A549 (cell line): ENCODE data around the gene SELENOP. TPM values are rescaled to one million over a fixed set of nuclear protein-coding genes. Genes with fewer than 3 reads are reported as not detected.
"Not testable (repeated sequence)": the region's sequence is repeated elsewhere in the genome, so short reads cannot be mapped to it uniquely, and the experiment has no call there.

Experiments
- ATAC-seq, 2 experiments: fragments of 200-7000 bp in 1 of 2; fragments of >200 bp in 1 of 2; cut with Nextera tagmentation in 1 of 2; cut with Tn5 transposase in 1 of 2; 3 replicates each; pipeline versions ENCODE4 v1.8.0 to v1.9.1; 2018 to 2020; ENCODE audit warnings: mild to moderate bottlenecking in 1 of 2, moderate library complexity in 1 of 2
- CTCF ChIA-PET: fragments of 300-600 bp; sonication (Branson Sonifier 250); formaldehyde crosslinking; extraction: SDS; loops from one replicate; lab custom pipeline; 2021; ENCODE audit warnings: antibody characterized with exemption, inconsistent platforms; lab: Yijun Ruan, JAX
- POLR2A ChIA-PET: fragments of 350-600 bp; formaldehyde crosslinking; extraction: SDS; loops from one replicate; lab custom pipeline; 2021; ENCODE audit warnings: antibody characterized with exemption, inconsistent platforms; lab: Yijun Ruan, JAX
- DNase-seq, 2 experiments: peaks; one replicate each; pipeline versions ENCODE4 v3.0.0 to v3.0.0-alpha.2; 2011 to 2016; ENCODE audit warnings: low read depth in 1 of 2, low spot score in 1 of 2
- FAIRE-seq: peaks from 2 replicates; lab custom pipeline; 2011; peaks lifted over from hg19 to GRCh38; lab: Jason Lieb, UNC
- H3K27ac ChIP-seq, 2 experiments: fragments of >200 bp; sonication (Bioruptor Twin); formaldehyde crosslinking; 3 replicates each; pipeline ENCODE4 v1.5.1; 2016 to 2017
- H3K4me1 ChIP-seq: fragments of >200 bp; sonication (Bioruptor Twin); formaldehyde crosslinking; 3 replicates; pipeline ENCODE4 v1.6.1; 2016
- H3K4me2 ChIP-seq: fragments of >200 bp; sonication (Bioruptor Twin); formaldehyde crosslinking; 3 replicates; pipeline ENCODE4 v1.6.1; 2016
- H3K4me3 ChIP-seq: fragments of >200 bp; sonication (Bioruptor Twin); formaldehyde crosslinking; 3 replicates; pipeline ENCODE4 v1.5.1; 2016
- H3K9me3 ChIP-seq: fragments of >200 bp; sonication (Bioruptor Twin); formaldehyde crosslinking; 3 replicates; pipeline ENCODE4 v1.6.1; 2016
- BCL3 ChIP-seq: fragments of >200 bp; sonication (Bioruptor Twin); formaldehyde crosslinking; IDR thresholded peaks from 3 replicates; pipeline ENCODE4 v1.6.1; 2016
- CBX8 ChIP-seq: fragments of 200-600 bp; sonication (generic); IDR thresholded peaks from 2 replicates; pipeline ENCODE4 v1.6.1; 2016
- CEBPB ChIP-seq, 2 experiments: fragments of >200 bp in 1 of 2; sonication (Bioruptor Twin) in 1 of 2; formaldehyde crosslinking in 1 of 2; IDR thresholded peaks; 2 replicates each; pipeline ENCODE4 v1.6.1; 2012 to 2016
- EHF ChIP-seq: fragments of 250-450 bp; sonication (Bioruptor Pico); IDR thresholded peaks from 2 replicates; pipeline ENCODE4 v1.5.0; 2020; ENCODE audit warnings: mild to moderate bottlenecking
- FOSL2 ChIP-seq, 2 experiments: fragments of 450-650 bp in 1 of 2; fragments of >200 bp in 1 of 2; sonication (Bioruptor Twin) in 1 of 2; formaldehyde crosslinking; IDR thresholded peaks; 2 replicates each; pipeline versions ENCODE4 v1.5.0 to v1.6.1; 2016 to 2020; ENCODE audit warnings: mild to moderate bottlenecking in 1 of 2, moderate library complexity in 1 of 2
- HDAC2 ChIP-seq: fragments of 200-600 bp; sonication (generic); IDR thresholded peaks from 2 replicates; pipeline ENCODE4 v1.6.1; 2016
- HEYL ChIP-seq: fragments of 250-450 bp; sonication (Bioruptor Pico); IDR thresholded peaks from 2 replicates; pipeline ENCODE4 v1.8.0; 2021; ENCODE audit warnings: mild to moderate bottlenecking, moderate library complexity
- HOXB13 ChIP-seq: fragments of 250-450 bp; sonication (Bioruptor Pico); IDR thresholded peaks from 2 replicates; pipeline ENCODE4 v1.5.0; 2020; ENCODE audit warnings: low read depth, mild to moderate bottlenecking, moderate library complexity
- JUN ChIP-seq, 2 experiments: fragments of >200 bp; sonication (Bioruptor Twin); formaldehyde crosslinking; IDR thresholded peaks; 2 replicates in 1 of 2; 3 replicates in 1 of 2; pipeline ENCODE4 v1.6.1; 2016 to 2017
- JUNB ChIP-seq: fragments of >200 bp; sonication (Bioruptor Twin); formaldehyde crosslinking; IDR thresholded peaks from 2 replicates; pipeline ENCODE4 v1.6.1; 2016
- MAZ ChIP-seq: fragments of 150-350 bp; IDR thresholded peaks from 2 replicates; pipeline ENCODE4 v1.6.1; 2014; ENCODE audit warnings: antibody characterized with exemption, low read depth, low read length, borderline replicate concordance
- PBX3 ChIP-seq: IDR thresholded peaks from 2 replicates; pipeline ENCODE4 v1.6.1; 2012
- PHF8 ChIP-seq: fragments of 200-600 bp; sonication (generic); IDR thresholded peaks from 2 replicates; pipeline ENCODE4 v1.6.1; 2016; ENCODE audit warnings: low read depth, mild to moderate bottlenecking, antibody characterized with exemption, moderate library complexity, borderline replicate concordance
- RNF2 ChIP-seq: fragments of 200-600 bp; sonication (generic); IDR thresholded peaks from 2 replicates; pipeline ENCODE4 v1.6.1; 2016; ENCODE audit warnings: low read depth, mild to moderate bottlenecking, antibody characterized with exemption, moderate library complexity, borderline replicate concordance
- SREBF2 ChIP-seq: fragments of 450-650 bp; IDR thresholded peaks from 2 replicates; pipeline ENCODE4 v1.6.1; 2014; ENCODE audit warnings: mild to moderate bottlenecking, moderate library complexity
- TP53 ChIP-seq: fragments of 250-450 bp; sonication (Bioruptor Pico); IDR thresholded peaks from 2 replicates; pipeline ENCODE4 v1.5.0; 2021; ENCODE audit warnings: mild to moderate bottlenecking, moderate library complexity
- ZC3H11A ChIP-seq: fragments of 450-650 bp; IDR thresholded peaks from 2 replicates; pipeline ENCODE4 v1.6.1; 2014; ENCODE audit warnings: antibody characterized with exemption, mild to moderate bottlenecking
- ZFP36 ChIP-seq: fragments of 450-650 bp; IDR thresholded peaks from 2 replicates; pipeline ENCODE4 v1.6.1; 2014; ENCODE audit warnings: borderline replicate concordance; ENCODE audit not compliant: partially characterized antibody
- ZNF302 ChIP-seq: fragments of 250-450 bp; sonication (Bioruptor Pico); IDR thresholded peaks from 2 replicates; pipeline ENCODE4 v1.9.0; 2021; ENCODE audit warnings: inconsistent platforms, mild to moderate bottlenecking, moderate library complexity
- ZSCAN20 ChIP-seq: fragments of 250-450 bp; sonication (Bioruptor Pico); IDR thresholded peaks from 2 replicates; pipeline ENCODE4 v1.8.0; 2022; ENCODE audit warnings: mild to moderate bottlenecking, moderate library complexity
- WGBS: methylation state at CpG from one replicate; pipeline ENCODE4 v1.1.6; 2017; ENCODE audit errors: missing lambda C conversion rate; 5-methylcytosine and 5-hydroxymethylcytosine counted together
- polyA plus RNA-seq, 4 experiments: library from polyadenylated mRNA; depleted of rRNA in 3 of 4; stranded (reverse); fragments of >200 nt; fragmentation: RNase III in 1 of 4; extraction: RNeasy Plus Mini Kit Qiagen cat#74134 plus additional on column Dnase treatment in 1 of 4; gene quantifications; 2 replicates in 3 of 4; 3 replicates in 1 of 4; pipeline ENCODE4 v1.2.3, GENCODE V29; 2011 to 2017
- TF ChIP-seq, protein P1 (sequence below): IDR thresholded peaks from 2 replicates; pipeline ENCODE4 v1.6.1; 2012; ENCODE audit warnings: low read depth, borderline replicate concordance
- TF ChIP-seq, protein P2 (sequence below): fragments of 150-350 bp; IDR thresholded peaks from 2 replicates; pipeline ENCODE4 v1.6.1; 2014; ENCODE audit warnings: low read depth, mild to moderate bottlenecking, low read length
- TF ChIP-seq, protein P3 (sequence below): fragments of >200 bp; sonication (Bioruptor Twin); formaldehyde crosslinking; IDR thresholded peaks from 3 replicates; pipeline ENCODE4 v1.5.1; 2016

The SELENOP gene
- polyA plus RNA-seq, 2 of the 4 experiments (the other 2 are of a cell fraction), result 0.17 to 0.96 TPM

GRCh38 chr5:42851481-42851880, 39.8 kb upstream of the SELENOP start:
- TF ChIP-seq JUN (IDR thresholded peaks at IDR 0.05) (no peak), MAZ (no peak), TP53 (CRISPR knock-in tag) (no peak), PBX3 (no peak), EHF (no peak), FOSL2 (IDR thresholded peaks at IDR 0.05) (no peak), FOSL2 (CRISPR knock-in tag; IDR thresholded peaks at IDR 0.05) (no peak)
- TF ChIP-seq, protein P1, sequence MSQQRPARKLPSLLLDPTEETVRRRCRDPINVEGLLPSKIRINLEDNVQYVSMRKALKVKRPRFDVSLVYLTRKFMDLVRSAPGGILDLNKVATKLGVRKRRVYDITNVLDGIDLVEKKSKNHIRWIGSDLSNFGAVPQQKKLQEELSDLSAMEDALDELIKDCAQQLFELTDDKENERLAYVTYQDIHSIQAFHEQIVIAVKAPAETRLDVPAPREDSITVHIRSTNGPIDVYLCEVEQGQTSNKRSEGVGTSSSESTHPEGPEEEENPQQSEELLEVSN, result no peak
- ChIA-PET CTCF (no interaction called here), POLR2A (no interaction called here)
- no peak for DNase-seq
- no peak for FAIRE-seq
- Histone ChIP-seq H3K4me3 (no peak overlapping the region), H3K4me2 (no peak overlapping the region), H3K4me1 (no peaks in the 10 kb centered on the region), H3K9me3 (no peaks in the 10 kb centered on the region), H3K27ac (no peak overlapping the region)
- 60% methylated on average over 6 of the region's 6 CpGs for WGBS
- no peak for ATAC-seq

DNA sequence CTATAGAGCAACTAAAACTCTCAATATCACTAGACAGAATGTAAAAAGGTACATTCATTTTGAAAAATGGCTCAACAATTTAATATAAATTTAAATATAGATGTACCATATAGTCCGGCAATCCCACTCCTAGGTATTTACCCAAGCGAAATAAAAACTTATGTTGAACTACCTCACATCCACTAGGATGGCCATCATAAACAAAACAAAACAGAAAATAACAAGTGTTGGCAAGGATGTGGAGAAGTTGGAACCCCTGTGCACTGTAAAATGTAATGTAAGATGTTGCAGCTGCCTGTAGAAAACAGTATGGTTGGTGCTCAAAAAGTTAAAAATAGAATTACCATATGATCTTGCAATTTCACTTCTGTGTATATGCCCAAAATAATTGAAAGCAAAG, 36.9 kb upstream of the SELENOP start:
- H3K4me1 ChIP-seq, result no peaks in the 10 kb centered on the region
- no peak for ATAC-seq
- 80% methylated on average over 2 of the region's 2 CpGs for WGBS
- no peaks in the 10 kb centered on the region for H3K9me3 ChIP-seq
- no peak for DNase-seq
- H3K4me3 ChIP-seq, result no peak overlapping the region
- FAIRE-seq, result no peak
- ChIA-PET CTCF (interaction anchor here (1.2 kb wide), 1 partner anchor 191 kb away, joined by 3 read pairs; no protein-coding TSS in a partner anchor), POLR2A (no interaction called here)
- no peak overlapping the region for H3K4me2 ChIP-seq
- no peak overlapping the region for H3K27ac ChIP-seq
- TF ChIP-seq, protein P2, sequence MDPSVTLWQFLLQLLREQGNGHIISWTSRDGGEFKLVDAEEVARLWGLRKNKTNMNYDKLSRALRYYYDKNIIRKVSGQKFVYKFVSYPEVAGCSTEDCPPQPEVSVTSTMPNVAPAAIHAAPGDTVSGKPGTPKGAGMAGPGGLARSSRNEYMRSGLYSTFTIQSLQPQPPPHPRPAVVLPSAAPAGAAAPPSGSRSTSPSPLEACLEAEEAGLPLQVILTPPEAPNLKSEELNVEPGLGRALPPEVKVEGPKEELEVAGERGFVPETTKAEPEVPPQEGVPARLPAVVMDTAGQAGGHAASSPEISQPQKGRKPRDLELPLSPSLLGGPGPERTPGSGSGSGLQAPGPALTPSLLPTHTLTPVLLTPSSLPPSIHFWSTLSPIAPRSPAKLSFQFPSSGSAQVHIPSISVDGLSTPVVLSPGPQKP, result no peak
- TF ChIP-seq ZNF302 (CRISPR knock-in tag) (no peak), ZFP36 (no peak), FOSL2 (IDR thresholded peaks at IDR 0.05) (no peak), FOSL2 (CRISPR knock-in tag; IDR thresholded peaks at IDR 0.05) (no peak), HEYL (CRISPR knock-in tag) (no peak), RNF2 (no peak), HOXB13 (CRISPR knock-in tag) (no peak), ZSCAN20 (CRISPR knock-in tag) (no peak), PHF8 (no peak), BCL3 (no peak), JUN (IDR thresholded peaks at IDR 0.05) (no peak), CEBPB (IDR thresholded peaks at IDR 0.05) (no peak), TP53 (CRISPR knock-in tag) (no peak), JUNB (no peak), CBX8 (no peak), HDAC2 (no peak), SREBF2 (no peak), ZC3H11A (no peak)
- TF ChIP-seq, protein P3, sequence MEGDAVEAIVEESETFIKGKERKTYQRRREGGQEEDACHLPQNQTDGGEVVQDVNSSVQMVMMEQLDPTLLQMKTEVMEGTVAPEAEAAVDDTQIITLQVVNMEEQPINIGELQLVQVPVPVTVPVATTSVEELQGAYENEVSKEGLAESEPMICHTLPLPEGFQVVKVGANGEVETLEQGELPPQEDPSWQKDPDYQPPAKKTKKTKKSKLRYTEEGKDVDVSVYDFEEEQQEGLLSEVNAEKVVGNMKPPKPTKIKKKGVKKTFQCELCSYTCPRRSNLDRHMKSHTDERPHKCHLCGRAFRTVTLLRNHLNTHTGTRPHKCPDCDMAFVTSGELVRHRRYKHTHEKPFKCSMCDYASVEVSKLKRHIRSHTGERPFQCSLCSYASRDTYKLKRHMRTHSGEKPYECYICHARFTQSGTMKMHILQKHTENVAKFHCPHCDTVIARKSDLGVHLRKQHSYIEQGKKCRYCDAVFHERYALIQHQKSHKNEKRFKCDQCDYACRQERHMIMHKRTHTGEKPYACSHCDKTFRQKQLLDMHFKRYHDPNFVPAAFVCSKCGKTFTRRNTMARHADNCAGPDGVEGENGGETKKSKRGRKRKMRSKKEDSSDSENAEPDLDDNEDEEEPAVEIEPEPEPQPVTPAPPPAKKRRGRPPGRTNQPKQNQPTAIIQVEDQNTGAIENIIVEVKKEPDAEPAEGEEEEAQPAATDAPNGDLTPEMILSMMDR, result no peak

DNA sequence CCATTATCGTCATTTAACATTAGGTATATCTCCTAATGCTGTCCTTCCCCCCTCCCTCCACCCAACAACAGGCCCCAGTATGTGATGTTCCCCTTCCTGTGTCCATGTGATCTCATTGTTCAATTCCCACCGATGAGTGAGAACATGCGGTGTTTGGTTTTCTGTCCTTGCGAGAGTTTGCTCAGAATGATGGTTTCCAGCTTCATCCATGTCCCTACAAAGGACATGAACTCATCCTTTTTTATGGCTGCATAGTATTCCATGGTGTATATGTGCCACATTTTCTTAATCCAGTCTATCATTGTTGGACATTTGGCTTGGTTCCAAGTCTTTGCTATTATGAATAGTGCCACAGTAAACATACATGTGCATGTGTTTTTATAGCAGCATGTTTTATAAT, 32.7 kb upstream of the SELENOP start:
- CTCF ChIA-PET, result not testable (repeated sequence)

More for the DNA sequence above, 32.7 kb upstream of the SELENOP start:
- DNase-seq, H3K9me3 ChIP-seq, H3K27ac ChIP-seq, H3K4me2 ChIP-seq, FAIRE-seq, ATAC-seq, H3K4me1 ChIP-seq, POLR2A ChIA-PET, H3K4me3 ChIP-seq: not testable (repeated sequence)
- 69% methylated on average over 4 of the region's 4 CpGs for WGBS
